ENCODE data around the gene ADCY2.

ADCY2 gene

GRCh38 chr5:7779019-7780005 is 383.4 kb downstream of the ADCY2 start:
- H3K36me3 ChIP-seq (ENCODE audit: control insufficient read depth, insufficient read depth, low read length), result no peaks in the 10 kb centered on the region
- no peaks in the 10 kb centered on the region for H3K27me3 ChIP-seq (ENCODE audit: insufficient read depth, low read length, poor library complexity)
- H3K9ac ChIP-seq (ENCODE audit: low read length), result no peak overlapping the region
- no peak overlapping the region for H2AK5ac ChIP-seq (ENCODE audit: low read length)
- no peak overlapping the region for H4K5ac ChIP-seq (ENCODE audit: low read length)
- no peak overlapping the region for H3K56ac ChIP-seq (ENCODE audit: low read length)
- H3K4me2 ChIP-seq (ENCODE audit: low read length), result no peak overlapping the region
- H3K18ac ChIP-seq (ENCODE audit: low read length), result no peak overlapping the region
- no peaks in the 10 kb centered on the region for H3K79me1 ChIP-seq (ENCODE audit: low read length)
- no peak overlapping the region for H3K4ac ChIP-seq (ENCODE audit: low read depth, low read length)
- H3K27ac ChIP-seq (ENCODE audit: low read depth, low read length), result no peak overlapping the region
- no peak for DNase-seq
- no peak overlapping the region for H3K23ac ChIP-seq (ENCODE audit: low read length)
- no CpG with 5 or more reads among the region's 10 CpGs for WGBS (ENCODE audit: extremely low coverage, insufficient coverage, low lambda C conversion rate)
- no peak overlapping the region for H2BK15ac ChIP-seq (replicated peaks; ENCODE audit: low read depth)
- no peak overlapping the region for H3K4me3 ChIP-seq (ENCODE audit: low read length)
- H3K79me2 ChIP-seq (ENCODE audit: control insufficient read depth, insufficient read depth, low read length), result no peaks in the 10 kb centered on the region
- H2BK5ac ChIP-seq (ENCODE audit: low read length), result no peak overlapping the region
- H3K4me1 ChIP-seq (ENCODE audit: control insufficient read depth, low read depth, low read length), result peaks cover 2% of the 10 kb centered on the region
- no peak overlapping the region for H2BK120ac ChIP-seq (ENCODE audit: low read depth, low read length)
- H4K8ac ChIP-seq (ENCODE audit: low read depth, low read length), result no peak overlapping the region

- no peak overlapping the region for H3K23ac ChIP-seq (ENCODE audit: low read length)
- no peak overlapping the region for H4K8ac ChIP-seq (ENCODE audit: low read depth, low read length)
- H3K56ac ChIP-seq (ENCODE audit: low read length), result no peak overlapping the region
- no peak overlapping the region for H4K5ac ChIP-seq (ENCODE audit: low read length)
- H3K9ac ChIP-seq (ENCODE audit: low read length), result no peak overlapping the region
- no peaks in the 10 kb centered on the region for H3K79me2 ChIP-seq (ENCODE audit: control insufficient read depth, insufficient read depth, low read length)
- no peak overlapping the region for H2AK5ac ChIP-seq (ENCODE audit: low read length)
- no peak overlapping the region for H2BK15ac ChIP-seq (replicated peaks; ENCODE audit: low read depth)
- WGBS (ENCODE audit: extremely low coverage, insufficient coverage, low lambda C conversion rate), result no CpG with 5 or more reads among the region's 3 CpGs
- H3K18ac ChIP-seq (ENCODE audit: low read length), result no peak overlapping the region
- no peak overlapping the region for H2BK5ac ChIP-seq (ENCODE audit: low read length)
- peaks cover 2% of the 10 kb centered on the region for H3K4me1 ChIP-seq (ENCODE audit: control insufficient read depth, low read depth, low read length)
- H3K4me3 ChIP-seq (ENCODE audit: low read length), result no peak overlapping the region
- no peaks in the 10 kb centered on the region for H3K79me1 ChIP-seq (ENCODE audit: low read length)
- no peak overlapping the region for H3K4me2 ChIP-seq (ENCODE audit: low read length)
- no peaks in the 10 kb centered on the region for H3K36me3 ChIP-seq (ENCODE audit: control insufficient read depth, insufficient read depth, low read length)
- H3K4ac ChIP-seq (ENCODE audit: low read depth, low read length), result no peak overlapping the region
- no peaks in the 10 kb centered on the region for H3K27me3 ChIP-seq (ENCODE audit: insufficient read depth, low read length, poor library complexity)
- no peak for DNase-seq
- H2BK120ac ChIP-seq (ENCODE audit: low read depth, low read length), result no peak overlapping the region
- H3K27ac ChIP-seq (ENCODE audit: low read depth, low read length), result no peak overlapping the region
Measured at GRCh38 chr5:7781899-7782298, 386.0 kb downstream of the ADCY2 start.

- Histone ChIP-seq H2BK15ac (replicated peaks; ENCODE audit: low read depth) (no peak overlapping the region), H2BK120ac (ENCODE audit: low read depth, low read length) (no peak overlapping the region), H2AK5ac (ENCODE audit: low read length) (no peak overlapping the region), H4K8ac (ENCODE audit: low read depth, low read length) (no peak overlapping the region), H4K5ac (ENCODE audit: low read length) (no peak overlapping the region), H3K79me1 (ENCODE audit: low read length) (no peaks in the 10 kb centered on the region), H3K27ac (ENCODE audit: low read depth, low read length) (no peak overlapping the region), H3K9ac (ENCODE audit: low read length) (no peak overlapping the region), H3K4ac (ENCODE audit: low read depth, low read length) (no peak overlapping the region), H3K4me3 (ENCODE audit: low read length) (no peak overlapping the region), H3K4me1 (ENCODE audit: control insufficient read depth, low read depth, low read length) (peaks cover 2% of the 10 kb centered on the region), H2BK5ac (ENCODE audit: low read length) (no peak overlapping the region), H3K79me2 (ENCODE audit: control insufficient read depth, insufficient read depth, low read length) (no peaks in the 10 kb centered on the region), H3K36me3 (ENCODE audit: control insufficient read depth, insufficient read depth, low read length) (no peaks in the 10 kb centered on the region), H3K4me2 (ENCODE audit: low read length) (no peak overlapping the region), H3K27me3 (ENCODE audit: insufficient read depth, low read length, poor library complexity) (no peaks in the 10 kb centered on the region), H3K23ac (ENCODE audit: low read length) (no peak overlapping the region), H3K18ac (ENCODE audit: low read length) (no peak overlapping the region), H3K56ac (ENCODE audit: low read length) (no peak overlapping the region)
- no peak for DNase-seq
- WGBS (ENCODE audit: extremely low coverage, insufficient coverage, low lambda C conversion rate), result no CpG with 5 or more reads among the region's 4 CpGs
Measured at GRCh38 chr5:7784683-7785380, 388.9 kb downstream of the ADCY2 start.

GRCh38 chr5:7787770-7788169 is 391.8 kb downstream of the ADCY2 start:
- Histone ChIP-seq H3K4me2 (ENCODE audit: low read length) (no peak overlapping the region), H3K4me3 (ENCODE audit: low read length) (no peak overlapping the region), H3K4me1 (ENCODE audit: control insufficient read depth, low read depth, low read length) (no peaks in the 10 kb centered on the region), H3K56ac (ENCODE audit: low read length) (no peak overlapping the region), H3K27ac (ENCODE audit: low read depth, low read length) (no peak overlapping the region), H3K9ac (ENCODE audit: low read length) (no peak overlapping the region), H3K23ac (ENCODE audit: low read length) (no peak overlapping the region), H2BK5ac (ENCODE audit: low read length) (no peak overlapping the region), H4K5ac (ENCODE audit: low read length) (no peak overlapping the region), H3K79me2 (ENCODE audit: control insufficient read depth, insufficient read depth, low read length) (no peaks in the 10 kb centered on the region), H2AK5ac (ENCODE audit: low read length) (no peak overlapping the region), H2BK15ac (replicated peaks; ENCODE audit: low read depth) (no peak overlapping the region), H2BK120ac (ENCODE audit: low read depth, low read length) (no peak overlapping the region), H3K27me3 (ENCODE audit: insufficient read depth, low read length, poor library complexity) (no peaks in the 10 kb centered on the region), H3K36me3 (ENCODE audit: control insufficient read depth, insufficient read depth, low read length) (no peaks in the 10 kb centered on the region), H4K8ac (ENCODE audit: low read depth, low read length) (no peak overlapping the region), H3K79me1 (ENCODE audit: low read length) (no peaks in the 10 kb centered on the region), H3K4ac (ENCODE audit: low read depth, low read length) (no peak overlapping the region), H3K18ac (ENCODE audit: low read length) (no peak overlapping the region)
- no CpG with 5 or more reads among the region's 3 CpGs for WGBS (ENCODE audit: extremely low coverage, insufficient coverage, low lambda C conversion rate)
- DNase-seq, result no peak

- no peak overlapping the region for H3K23ac ChIP-seq (ENCODE audit: low read length)
- no peaks in the 10 kb centered on the region for H3K79me1 ChIP-seq (ENCODE audit: low read length)
- no peak overlapping the region for H3K4ac ChIP-seq (ENCODE audit: low read depth, low read length)
- H3K4me3 ChIP-seq (ENCODE audit: low read length), result no peak overlapping the region
- no peaks in the 10 kb centered on the region for H3K79me2 ChIP-seq (ENCODE audit: control insufficient read depth, insufficient read depth, low read length)
- no peak overlapping the region for H2AK5ac ChIP-seq (ENCODE audit: low read length)
- DNase-seq, result peak; percentile 59
- no peak overlapping the region for H4K5ac ChIP-seq (ENCODE audit: low read length)
- H2BK120ac ChIP-seq (ENCODE audit: low read depth, low read length), result no peak overlapping the region
- H3K36me3 ChIP-seq (ENCODE audit: control insufficient read depth, insufficient read depth, low read length), result no peaks in the 10 kb centered on the region
- H3K9ac ChIP-seq (ENCODE audit: low read length), result no peak overlapping the region
- H2BK5ac ChIP-seq (ENCODE audit: low read length), result no peak overlapping the region
- no peak overlapping the region for H3K27ac ChIP-seq (ENCODE audit: low read depth, low read length)
- H3K27me3 ChIP-seq (ENCODE audit: insufficient read depth, low read length, poor library complexity), result no peaks in the 10 kb centered on the region
- no peak overlapping the region for H3K18ac ChIP-seq (ENCODE audit: low read length)
- H3K56ac ChIP-seq (ENCODE audit: low read length), result no peak overlapping the region
- H2BK15ac ChIP-seq (replicated peaks; ENCODE audit: low read depth), result no peak overlapping the region
- no peak overlapping the region for H3K4me2 ChIP-seq (ENCODE audit: low read length)
- no peaks in the 10 kb centered on the region for H3K4me1 ChIP-seq (ENCODE audit: control insufficient read depth, low read depth, low read length)
- whole genome bisulfite sequencing (ENCODE audit: extremely low coverage, insufficient coverage, low lambda C conversion rate), result no CpG with 5 or more reads among the region's 7 CpGs
- no peak overlapping the region for H4K8ac ChIP-seq (ENCODE audit: low read depth, low read length)
Measured at GRCh38 chr5:7789567-7789966, 393.6 kb downstream of the ADCY2 start.

Data from mesendoderm (in vitro differentiated cells).